ENCODE data around the gene GPI. TPM values are rescaled to one million over a fixed set of nuclear protein-coding genes. Genes with fewer than 3 reads are reported as not detected.

GPI gene
- total RNA-seq, 1 experiment from 2014 or later = 263 TPM

GRCh38 chr19:34347561-34348165 lies 17.3 kb upstream of the GPI start:
- Histone ChIP-seq H3K9me3 (ENCODE audit: low read length) (no peaks in the 10 kb centered on the region), H3K27ac (ENCODE audit: low read length) (no peak overlapping the region), H3K4me3 (ENCODE audit: low read length) (no peak overlapping the region), H2AFZ (ENCODE audit: low read length) (no peak overlapping the region), H3K4me2 (ENCODE audit: low read length) (no peak overlapping the region), H3K9me2 (replicated peaks; ENCODE audit: low read length) (no peaks in the 10 kb centered on the region), H3K27me3 (ENCODE audit: low read length) (no peaks in the 10 kb centered on the region), H4K20me1 (ENCODE audit: low read length) (no peaks in the 10 kb centered on the region), H3F3A (ENCODE audit: low read length, unreplicated experiment) (no peaks in the 10 kb centered on the region), H3K4me1 (ENCODE audit: insufficient read depth, low read length) (no peaks in the 10 kb centered on the region), H3K79me2 (ENCODE audit: low read length) (no peaks in the 10 kb centered on the region), H3K9ac (ENCODE audit: low read length) (no peak overlapping the region), H3K36me3 (ENCODE audit: low read depth, low read length) (no peaks in the 10 kb centered on the region)
- intact Hi-C loops (cut with micrococcal nuclease) = no loop called here
- DNase-seq (no peak), ATAC-seq (no peak)
- TF ChIP-seq EZH2 (IDR thresholded peaks at IDR 0.05; ENCODE audit: low read length, unreplicated experiment) (no peak), EZH2phosphoT487 (IDR thresholded peaks at IDR 0.05; ENCODE audit: borderline replicate concordance, low read length) (no peak)
- TF ChIP-seq, protein P1, sequence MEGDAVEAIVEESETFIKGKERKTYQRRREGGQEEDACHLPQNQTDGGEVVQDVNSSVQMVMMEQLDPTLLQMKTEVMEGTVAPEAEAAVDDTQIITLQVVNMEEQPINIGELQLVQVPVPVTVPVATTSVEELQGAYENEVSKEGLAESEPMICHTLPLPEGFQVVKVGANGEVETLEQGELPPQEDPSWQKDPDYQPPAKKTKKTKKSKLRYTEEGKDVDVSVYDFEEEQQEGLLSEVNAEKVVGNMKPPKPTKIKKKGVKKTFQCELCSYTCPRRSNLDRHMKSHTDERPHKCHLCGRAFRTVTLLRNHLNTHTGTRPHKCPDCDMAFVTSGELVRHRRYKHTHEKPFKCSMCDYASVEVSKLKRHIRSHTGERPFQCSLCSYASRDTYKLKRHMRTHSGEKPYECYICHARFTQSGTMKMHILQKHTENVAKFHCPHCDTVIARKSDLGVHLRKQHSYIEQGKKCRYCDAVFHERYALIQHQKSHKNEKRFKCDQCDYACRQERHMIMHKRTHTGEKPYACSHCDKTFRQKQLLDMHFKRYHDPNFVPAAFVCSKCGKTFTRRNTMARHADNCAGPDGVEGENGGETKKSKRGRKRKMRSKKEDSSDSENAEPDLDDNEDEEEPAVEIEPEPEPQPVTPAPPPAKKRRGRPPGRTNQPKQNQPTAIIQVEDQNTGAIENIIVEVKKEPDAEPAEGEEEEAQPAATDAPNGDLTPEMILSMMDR (conservative IDR thresholded peaks at IDR 0.05; ENCODE audit: low read depth, low read length) = no peak
- POLR2A ChIA-PET (ENCODE audit: unreplicated experiment) = no interaction called here
- CTCF ChIA-PET = no interaction called here
- BruUV-seq (replicated peaks) = no TSS peak

- intact Hi-C loops (cut with micrococcal nuclease) = no loop called here
- no TSS peak for BruUV-seq (replicated peaks)
- CTCF ChIA-PET = no interaction called here
Observed at GRCh38 chr19:34348899-34349487, 16.0 kb upstream of the GPI start.

More at GRCh38 chr19:34348899-34349487, 16.0 kb upstream of the GPI start:
- Histone ChIP-seq H3K36me3 (ENCODE audit: low read depth, low read length) (no peaks in the 10 kb centered on the region), H3K9ac (ENCODE audit: low read length) (no peak overlapping the region), H3K79me2 (ENCODE audit: low read length) (no peaks in the 10 kb centered on the region), H3K27me3 (ENCODE audit: low read length) (no peaks in the 10 kb centered on the region), H3K4me1 (ENCODE audit: insufficient read depth, low read length) (no peaks in the 10 kb centered on the region), H3K9me2 (replicated peaks; ENCODE audit: low read length) (no peaks in the 10 kb centered on the region), H2AFZ (ENCODE audit: low read length) (no peak overlapping the region), H3F3A (ENCODE audit: low read length, unreplicated experiment) (no peaks in the 10 kb centered on the region), H3K4me3 (ENCODE audit: low read length) (no peak overlapping the region), H3K9me3 (ENCODE audit: low read length) (no peaks in the 10 kb centered on the region), H4K20me1 (ENCODE audit: low read length) (no peaks in the 10 kb centered on the region), H3K4me2 (ENCODE audit: low read length) (no peak overlapping the region), H3K27ac (ENCODE audit: low read length) (no peak overlapping the region)
- POLR2A ChIA-PET (ENCODE audit: unreplicated experiment) = no interaction called here
- no peak for ATAC-seq
- TF ChIP-seq EZH2 (IDR thresholded peaks at IDR 0.05; ENCODE audit: low read length, unreplicated experiment) = no peak
- TF ChIP-seq EZH2phosphoT487 (IDR thresholded peaks at IDR 0.05; ENCODE audit: borderline replicate concordance, low read length) = no peak
- TF ChIP-seq, protein P1 (conservative IDR thresholded peaks at IDR 0.05; ENCODE audit: low read depth, low read length) = no peak
- no peak for DNase-seq

Measured in PC-3 (cell line).